K562 (cell line): Measurements from ENCODE around the gene CPSF7. TPM values are rescaled to one million over a fixed set of nuclear protein-coding genes. Genes with fewer than 3 reads are reported as not detected.

Experiments
- BCL6 ChIP-seq: fragments of 250-450 bp; sonication (Bioruptor Pico); IDR thresholded peaks from 2 replicates; pipeline ENCODE4 v1.4.0; 2020
- BHLHE40 ChIP-seq: IDR thresholded peaks from 2 replicates; pipeline ENCODE4 v1.6.1; 2011; ENCODE audit warnings: low read length, improper control_type of control experiment
- BMI1 ChIP-seq: fragments of 150-350 bp; IDR thresholded peaks from 2 replicates; pipeline ENCODE4 v1.6.1; 2014; ENCODE audit warnings: low read length
- CGGBP1 ChIP-seq: fragments of 250-450 bp; sonication (Bioruptor Pico); IDR thresholded peaks from 2 replicates; pipeline ENCODE4 v1.9.0; 2021; ENCODE audit warnings: mild to moderate bottlenecking
- CTCF ChIP-seq, 3 experiments: IDR thresholded peaks in 2 of 3; conservative IDR thresholded peaks in 1 of 3; 2 replicates each; pipeline ENCODE4 v1.5.1; 2011 to 2012; ENCODE audit warnings: low read length in 3 of 3, mild to moderate bottlenecking in 3 of 3, control low read depth in 2 of 3, improper control_type of control experiment in 1 of 3, inconsistent platforms in 1 of 3, low read depth in 1 of 3, mixed read lengths in 1 of 3, moderate library complexity in 1 of 3; ENCODE audit not compliant: insufficient read depth in 2 of 3
- MAZ ChIP-seq, 2 experiments: fragments of 450-650 bp in 1 of 2; sonication (generic) in 1 of 2; formaldehyde crosslinking; IDR thresholded peaks in 1 of 2; conservative IDR thresholded peaks in 1 of 2; 2 replicates each; pipeline versions ENCODE4 v1.4.0 to v1.5.0; 2020; ENCODE audit warnings: mild to moderate bottlenecking in 1 of 2, missing genetic modification reagents in 1 of 2
- RBM34 ChIP-seq: fragments of 200-400 bp; formaldehyde crosslinking; IDR thresholded peaks from 2 replicates; pipeline ENCODE4 v1.6.1; 2018; ENCODE audit warnings: low read length, borderline replicate concordance; ENCODE audit not compliant: insufficient read depth
- STAG1 ChIP-seq: sonication (generic); formaldehyde crosslinking; IDR thresholded peaks from 2 replicates; pipeline ENCODE4 v1.5.0; 2020; ENCODE audit warnings: missing genetic modification reagents, borderline replicate concordance
- ZNF263 ChIP-seq: sonication (generic); formaldehyde crosslinking; IDR thresholded peaks from 2 replicates; pipeline ENCODE4 v1.8.0; 2022; ENCODE audit warnings: mild to moderate bottlenecking, missing genetic modification reagents, borderline replicate concordance
- ZNF354B ChIP-seq: fragments of 250-450 bp; sonication (Bioruptor Pico); IDR thresholded peaks from 2 replicates; pipeline ENCODE4 v1.4.0; 2020
- ZNF644 ChIP-seq: fragments of 200-800 bp; sonication (Bioruptor generic); IDR thresholded peaks from 2 replicates; pipeline ENCODE4 v1.6.1; 2016; ENCODE audit warnings: low read depth, missing genetic modification characterization, missing compliant biosample characterization
- polyA plus RNA-seq, 8 experiments: library from polyadenylated mRNA; depleted of rRNA in 4 of 8; stranded (reverse) in 5 of 8; unstranded in 3 of 8; fragments of >200 nt; fragmentation: Nextera tagmentation in 2 of 8; fragmentation: Illumina TruSeq in 1 of 8; extraction: Ambion mirVana in 2 of 8; extraction: Trizol in 1 of 8; gene quantifications; 2 replicates each; pipeline versions ENCODE4 v1.2.1 to v1.2.3, GENCODE V29; 2011 to 2014; ENCODE audit warnings: inconsistent platforms in 1 of 8, missing spikeins in 1 of 8
- total RNA-seq, 7 experiments: library from RNA; depleted of rRNA in 6 of 7; stranded (reverse); fragments of >200 nt in 6 of 7; fragmentation: Illumina TruSeq in 2 of 7; extraction: Trizol in 2 of 7; gene quantifications; 2 replicates each; pipeline versions ENCODE4 v1.2.1 to v1.2.3, GENCODE V29; 2011 to 2021; ENCODE audit warnings: low replicate concordance in 1 of 7

Gene CPSF7
- total and polyA plus RNA-seq, 9 of the 15 experiments (the other 6 are each of a cell fraction or from before 2014, with no cell fraction given), result 14.8 to 104 (median 44.1) TPM

GRCh38 chr11:61477727-61478148 is 48.0 kb upstream of the CPSF7 start (continued):
- peak; percentile 53 for TF ChIP-seq ZNF263 (CRISPR knock-in tag)
- TF ChIP-seq ZNF354B (CRISPR knock-in tag), result no peak
- TF ChIP-seq ZNF644 (tag), result no peak
- no peak for TF ChIP-seq BCL6
- TF ChIP-seq CTCF (IDR thresholded peaks at IDR 0.05 in 2 of 3, conservative IDR thresholded peaks at IDR 0.05 in 1 of 3; ENCODE audit: insufficient read depth in 2 of 3, low read depth in 1 of 3, low read length in 3 of 3), result peak; percentile 87 to 90 (median 89)
- TF ChIP-seq BMI1, result no peak
- peak in 1 of 2 experiments; percentile 57; a peak in 2 of 4 replicates for TF ChIP-seq MAZ (CRISPR knock-in tag; conservative IDR thresholded peaks at IDR 0.05 in 1 of 2, IDR thresholded peaks at IDR 0.05 in 1 of 2)
- TF ChIP-seq STAG1 (CRISPR knock-in tag), result peak; percentile 49; the same call in 1 of the 2 replicates
- no peak for TF ChIP-seq CGGBP1 (CRISPR knock-in tag)
- TF ChIP-seq BHLHE40, result 0 out of 2 replicates have a peak, but pooled peaks have one; percentile 22
- TF ChIP-seq RBM34, result no peak
- TF ChIP-seq, all 486 proteins: peak for 15
